Stomach (tissue), 9 donors: Measurements from ENCODE around the gene CARMIL1. TPM values are rescaled to one million over a fixed set of nuclear protein-coding genes. Genes with fewer than 3 reads are reported as not detected.
A peak's percentile ranks its signal among the peaks of the same experiment; 100 is the strongest.

Source experiments
- DNase-seq, 2 donors: peaks; one replicate each; pipeline versions ENCODE4 v3.0.0 to v3.0.0-alpha.2; 2013 to 2019
- H3K27ac ChIP-seq, 5 donors: fragments of 200-600 bp in 4 of 5; sonication (generic) in 4 of 5; one replicate each; pipeline ENCODE4 v1.5.1; 2013 to 2019; ENCODE audit warnings: mild to moderate bottlenecking in 1 of 5, moderate library complexity in 1 of 5
- H3K27me3 ChIP-seq, 3 donors: fragments of 200-600 bp; sonication (generic); one replicate each; pipeline ENCODE4 v1.5.1; 2017 to 2019; ENCODE audit warnings: mixed run types in 1 of 3
- H3K36me3 ChIP-seq, 4 donors: fragments of 200-600 bp; sonication (generic); 1 replicate in 3 of 4; 2 replicates in 1 of 4; pipeline ENCODE4 v1.5.1; 2016 to 2019
- H3K4me1 ChIP-seq, 4 donors: fragments of 200-600 bp; sonication (generic); one replicate each; pipeline ENCODE4 v1.5.1; 2016 to 2019
- H3K4me3 ChIP-seq, 4 donors: fragments of 200-600 bp; sonication (generic) in 3 of 4; one replicate each; pipeline ENCODE4 v1.5.1; 2016 to 2019; ENCODE audit warnings: mild to moderate bottlenecking in 1 of 4
- H3K9me3 ChIP-seq, 4 donors: fragments of 200-600 bp; sonication (generic); one replicate each; pipeline ENCODE4 v1.5.1; 2016 to 2019
- EP300 ChIP-seq: sonication (generic); formaldehyde crosslinking; IDR thresholded peaks from one replicate; pipeline ENCODE4 v1.6.1; 2017; ENCODE audit warnings: antibody characterized with exemption
- POLR2A ChIP-seq, 4 donors: fragments of 450-650 bp; IDR thresholded peaks; one replicate each; pipeline ENCODE4 v1.6.1; 2016; ENCODE audit warnings: antibody characterized with exemption in 4 of 4, control low read depth in 2 of 4, mild to moderate bottlenecking in 1 of 4, moderate library complexity in 1 of 4
- POLR2AphosphoS5 ChIP-seq, 3 donors: sonication (generic); formaldehyde crosslinking; IDR thresholded peaks; one replicate each; pipeline ENCODE4 v1.6.1; 2016; ENCODE audit warnings: antibody characterized with exemption in 3 of 3
- WGBS, 5 donors: extraction: QIAGEN DNeasy Blood & Tissue Kit in 3 of 5; methylation state at CpG; one replicate each; pipeline versions ENCODE4 v1.1.5 to v1.1.7; 2013 to 2018; 5-methylcytosine and 5-hydroxymethylcytosine counted together
- intact Hi-C: fragments of 100-400 bp; cut with DNase I; formaldehyde crosslinking; loops from one replicate; pipeline ENCODE4 v1.15.1; 2023; ENCODE audit warnings: low total_unique reads
- polyA plus RNA-seq, 3 donors: library from polyadenylated mRNA; stranded (reverse); fragments of 200-250 nt; gene quantifications; one replicate each; pipeline ENCODE4 v1.2.3, GENCODE V29; 2013
- total RNA-seq, 5 donors: library from RNA; depleted of rRNA; stranded (reverse); fragments of >200 nt; gene quantifications; one replicate each; pipeline versions ENCODE4 v1.1.0 to v1.2.3, GENCODE V29; 2014 to 2016
- TF ChIP-seq, protein P1 (sequence below), 7 experiments: fragments of 450-650 bp in 4 of 7; fragments of 200-600 bp in 3 of 7; sonication (generic) in 3 of 7; IDR thresholded peaks; one replicate each; pipeline ENCODE4 v1.5.1; 2016 to 2019; ENCODE audit warnings: antibody characterized with exemption in 7 of 7, control low read depth in 2 of 7, mild to moderate bottlenecking in 1 of 7
- donor health status: healthy with polysubstance abuse.
- donor health status: Bipolar disorder and iron deficiency.
- donor health status: healthy.

Gene CARMIL1
- total and polyA plus RNA-seq, 8 donors: 10.5 to 42.7 (median 14.9) TPM

DNA sequence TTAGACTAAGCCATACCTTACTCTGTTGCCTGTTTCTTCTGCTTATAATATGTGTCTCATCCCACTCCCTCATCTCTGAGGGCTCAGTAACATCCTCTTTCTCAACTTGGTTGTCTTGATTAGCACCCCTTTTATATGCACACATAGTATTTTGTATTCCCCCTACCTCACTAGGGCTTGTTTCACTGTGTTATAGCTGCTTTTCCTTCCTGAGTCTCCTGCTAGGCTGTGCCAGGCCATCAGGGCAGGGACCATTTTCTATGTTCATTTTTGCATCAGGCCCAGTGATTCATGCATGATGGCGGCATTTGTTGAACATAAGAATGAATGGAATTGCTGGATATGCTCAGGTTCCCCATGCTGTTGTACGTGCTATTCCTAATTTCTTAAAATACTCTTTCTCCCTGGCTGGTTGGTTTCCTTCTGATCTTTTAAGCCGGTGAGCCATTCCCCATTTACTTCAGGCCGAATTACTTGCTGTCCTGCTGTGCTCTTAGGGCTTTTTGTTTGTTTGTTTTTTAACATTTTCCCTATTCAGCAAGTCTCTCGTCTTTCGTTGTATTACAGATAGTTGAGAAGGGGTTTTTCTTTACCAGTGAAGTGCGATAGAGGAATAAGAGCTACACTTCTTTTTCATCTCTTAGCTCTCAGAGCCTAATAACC, 183.2 kb downstream of the CARMIL1 start:
- no peak for TF ChIP-seq EP300
- TF ChIP-seq POLR2AphosphoS5 (IDR thresholded peaks at IDR 0.05): no peak
- TF ChIP-seq, protein P1, sequence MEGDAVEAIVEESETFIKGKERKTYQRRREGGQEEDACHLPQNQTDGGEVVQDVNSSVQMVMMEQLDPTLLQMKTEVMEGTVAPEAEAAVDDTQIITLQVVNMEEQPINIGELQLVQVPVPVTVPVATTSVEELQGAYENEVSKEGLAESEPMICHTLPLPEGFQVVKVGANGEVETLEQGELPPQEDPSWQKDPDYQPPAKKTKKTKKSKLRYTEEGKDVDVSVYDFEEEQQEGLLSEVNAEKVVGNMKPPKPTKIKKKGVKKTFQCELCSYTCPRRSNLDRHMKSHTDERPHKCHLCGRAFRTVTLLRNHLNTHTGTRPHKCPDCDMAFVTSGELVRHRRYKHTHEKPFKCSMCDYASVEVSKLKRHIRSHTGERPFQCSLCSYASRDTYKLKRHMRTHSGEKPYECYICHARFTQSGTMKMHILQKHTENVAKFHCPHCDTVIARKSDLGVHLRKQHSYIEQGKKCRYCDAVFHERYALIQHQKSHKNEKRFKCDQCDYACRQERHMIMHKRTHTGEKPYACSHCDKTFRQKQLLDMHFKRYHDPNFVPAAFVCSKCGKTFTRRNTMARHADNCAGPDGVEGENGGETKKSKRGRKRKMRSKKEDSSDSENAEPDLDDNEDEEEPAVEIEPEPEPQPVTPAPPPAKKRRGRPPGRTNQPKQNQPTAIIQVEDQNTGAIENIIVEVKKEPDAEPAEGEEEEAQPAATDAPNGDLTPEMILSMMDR (IDR thresholded peaks at IDR 0.05): no peak
- no peak for TF ChIP-seq POLR2A (IDR thresholded peaks at IDR 0.05)
- intact Hi-C loops: no loop called here
- WGBS, 5 donors: 86 to 91% (median 88%) methylated on average over 7 of the region's 7 CpGs

DNA sequence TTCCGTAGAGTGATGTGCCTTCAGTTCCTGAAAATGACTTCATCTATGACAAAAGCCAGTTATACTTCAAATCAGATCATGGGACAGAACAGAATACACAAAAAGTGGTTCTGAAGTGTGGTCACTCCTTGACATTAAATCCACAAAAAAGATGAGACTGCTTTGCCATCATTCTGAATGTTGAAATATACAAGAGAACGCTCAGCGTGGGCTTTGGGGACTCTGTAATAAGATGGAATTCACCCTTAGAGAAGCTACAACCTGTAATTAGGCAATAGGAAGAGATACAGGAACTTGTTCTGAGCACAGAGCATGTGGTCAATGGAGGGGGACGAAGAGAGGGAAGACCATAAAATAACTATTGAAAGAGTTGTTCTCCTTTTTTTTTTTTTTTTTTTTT, 184.3 kb downstream of the CARMIL1 start:
- H3K9me3 ChIP-seq: no peaks in the 10 kb centered on the region
- H3K27ac ChIP-seq: no peak overlapping the region
- WGBS, 5 donors: 91 to 97% (median 92%) methylated on average over 4 of the region's 4 CpGs
- intact Hi-C loops: no loop called here
- H3K4me3 ChIP-seq: no peak overlapping the region
- TF ChIP-seq POLR2A (IDR thresholded peaks at IDR 0.05): no peak
- no peak for TF ChIP-seq POLR2AphosphoS5 (IDR thresholded peaks at IDR 0.05)
- no peak for TF ChIP-seq EP300
- TF ChIP-seq, protein P1 (IDR thresholded peaks at IDR 0.05): no peak
- no peaks in the 10 kb centered on the region for H3K27me3 ChIP-seq
- no peaks in the 10 kb centered on the region for H3K36me3 ChIP-seq
- DNase-seq: no peak
- H3K4me1 ChIP-seq: no peaks in the 10 kb centered on the region

More for the DNA sequence above, 183.2 kb downstream of the CARMIL1 start:
- Histone ChIP-seq H3K4me1 (no peaks in the 10 kb centered on the region), H3K9me3 (no peaks in the 10 kb centered on the region), H3K27ac (no peak overlapping the region), H3K27me3 (no peaks in the 10 kb centered on the region), H3K4me3 (no peak overlapping the region), H3K36me3 (no peaks in the 10 kb centered on the region)
- DNase-seq: no peak

DNA sequence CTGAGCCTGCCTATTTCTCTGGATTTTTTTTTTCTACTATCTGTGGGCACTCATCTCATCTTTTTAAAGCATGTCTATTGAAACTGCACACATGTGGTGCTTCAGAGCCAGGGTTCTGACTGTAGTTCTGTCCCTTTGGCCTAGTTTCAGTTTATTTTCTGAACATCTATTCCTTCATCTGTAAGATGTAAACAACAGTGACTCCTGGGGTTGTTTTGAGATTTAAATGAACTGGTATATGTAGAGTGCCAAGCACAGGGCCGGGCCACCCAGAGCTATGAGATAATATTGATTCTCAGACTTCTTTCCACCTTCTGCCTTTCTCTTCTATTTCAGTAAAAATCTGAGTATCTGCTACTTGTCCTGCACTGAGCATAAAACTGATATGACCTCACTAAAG, 185.1 kb downstream of the CARMIL1 start:
- no peak for DNase-seq
- intact Hi-C loops: no loop called here
- WGBS, 5 donors: 69 to 90% (median 88%) methylated on average over 1 of the region's 1 CpG

DNA sequence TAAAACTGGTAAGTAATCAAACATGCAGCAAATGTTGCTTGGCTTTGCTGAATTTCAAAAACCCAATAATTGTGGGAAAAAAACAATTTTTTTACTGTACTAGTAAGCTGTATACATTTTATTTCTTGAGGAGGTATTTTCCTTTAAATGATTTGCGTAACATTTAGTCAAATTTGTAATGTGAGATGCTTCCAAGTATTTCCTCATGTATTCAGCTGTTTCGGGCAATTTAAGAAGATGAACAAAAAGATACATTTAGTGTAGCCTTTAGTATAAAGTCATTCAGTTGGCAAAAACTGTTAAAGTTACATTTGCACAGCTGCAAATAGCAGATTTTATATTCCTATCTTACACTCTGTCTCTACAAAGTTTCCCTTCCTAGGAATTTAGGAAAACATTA, 186.8 kb downstream of the CARMIL1 start:
- TF ChIP-seq, protein P1 (IDR thresholded peaks at IDR 0.05): no peak
- TF ChIP-seq POLR2A (IDR thresholded peaks at IDR 0.05) (no peak), POLR2AphosphoS5 (IDR thresholded peaks at IDR 0.05) (no peak), EP300 (no peak)
- H3K4me1 ChIP-seq: no peaks in the 10 kb centered on the region
- no peaks in the 10 kb centered on the region for H3K27me3 ChIP-seq
- no peak overlapping the region for H3K27ac ChIP-seq
- intact Hi-C loops: no loop called here
- H3K9me3 ChIP-seq: no peaks in the 10 kb centered on the region
- no peak overlapping the region for H3K4me3 ChIP-seq
- DNase-seq: peak in 1 of 2 donors; percentile 15
- peaks cover 0 to 7% (median 0%) of the 10 kb centered on the region in 4 donors for H3K36me3 ChIP-seq
- 89 to 96% (median 92%) methylated on average over 2 of the region's 2 CpGs for WGBS, 5 donors

More for the DNA sequence above, 185.1 kb downstream of the CARMIL1 start:
- Histone ChIP-seq H3K4me3 (no peak overlapping the region), H3K4me1 (no peaks in the 10 kb centered on the region), H3K27me3 (no peaks in the 10 kb centered on the region), H3K27ac (no peak overlapping the region), H3K36me3 (no peaks in the 10 kb centered on the region), H3K9me3 (no peaks in the 10 kb centered on the region)
- TF ChIP-seq POLR2AphosphoS5 (IDR thresholded peaks at IDR 0.05) (no peak), EP300 (no peak), POLR2A (IDR thresholded peaks at IDR 0.05) (no peak)
- TF ChIP-seq, protein P1 (IDR thresholded peaks at IDR 0.05): no peak
